ENCODE results near the gene ACKR3.

DNA sequence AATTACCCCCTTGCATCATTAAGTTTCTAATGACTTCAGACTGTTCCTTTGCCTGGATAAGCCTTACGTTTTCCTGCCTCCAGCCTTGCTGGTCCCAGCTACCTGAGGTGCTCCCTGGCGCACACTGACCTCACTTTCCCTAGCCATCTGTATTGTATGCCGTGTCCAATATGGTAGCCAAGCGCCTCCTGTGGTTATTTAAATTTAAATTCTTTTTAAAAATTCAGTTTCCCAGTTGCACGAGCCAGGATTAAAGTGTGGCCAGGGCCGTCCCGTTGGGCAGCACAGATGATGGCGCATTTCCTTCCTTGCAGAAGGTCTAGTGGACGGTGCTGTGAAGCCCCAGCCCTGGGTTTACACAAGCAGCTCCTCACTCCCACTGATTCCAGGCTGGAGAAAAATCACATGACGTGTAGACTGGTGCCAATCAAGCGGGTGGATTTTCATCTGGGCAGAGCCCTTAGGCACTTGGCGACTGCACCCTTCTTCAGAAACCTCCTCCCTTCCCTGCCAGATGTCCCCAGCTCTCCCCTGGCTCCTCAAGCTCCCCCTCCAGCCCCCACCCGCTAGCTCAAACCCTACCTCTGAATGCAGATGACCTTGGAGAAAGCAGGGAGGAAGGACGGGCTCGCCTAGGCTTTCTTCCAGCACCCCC, 33.9 kb downstream of the ACKR3 start:
- TF ChIP-seq, protein P1, sequence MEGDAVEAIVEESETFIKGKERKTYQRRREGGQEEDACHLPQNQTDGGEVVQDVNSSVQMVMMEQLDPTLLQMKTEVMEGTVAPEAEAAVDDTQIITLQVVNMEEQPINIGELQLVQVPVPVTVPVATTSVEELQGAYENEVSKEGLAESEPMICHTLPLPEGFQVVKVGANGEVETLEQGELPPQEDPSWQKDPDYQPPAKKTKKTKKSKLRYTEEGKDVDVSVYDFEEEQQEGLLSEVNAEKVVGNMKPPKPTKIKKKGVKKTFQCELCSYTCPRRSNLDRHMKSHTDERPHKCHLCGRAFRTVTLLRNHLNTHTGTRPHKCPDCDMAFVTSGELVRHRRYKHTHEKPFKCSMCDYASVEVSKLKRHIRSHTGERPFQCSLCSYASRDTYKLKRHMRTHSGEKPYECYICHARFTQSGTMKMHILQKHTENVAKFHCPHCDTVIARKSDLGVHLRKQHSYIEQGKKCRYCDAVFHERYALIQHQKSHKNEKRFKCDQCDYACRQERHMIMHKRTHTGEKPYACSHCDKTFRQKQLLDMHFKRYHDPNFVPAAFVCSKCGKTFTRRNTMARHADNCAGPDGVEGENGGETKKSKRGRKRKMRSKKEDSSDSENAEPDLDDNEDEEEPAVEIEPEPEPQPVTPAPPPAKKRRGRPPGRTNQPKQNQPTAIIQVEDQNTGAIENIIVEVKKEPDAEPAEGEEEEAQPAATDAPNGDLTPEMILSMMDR (IDR thresholded peaks at IDR 0.05) = no peak
- TF ChIP-seq POLR2A (IDR thresholded peaks at IDR 0.05) (no peak), POLR2AphosphoS5 (IDR thresholded peaks at IDR 0.05; ENCODE audit: insufficient read depth in 1 of 2, low read depth in 1 of 2) (no peak)

Measured in vagina (tissue), 2 donors.